Measurements from ENCODE around the gene CHRNG. TPM values are rescaled to one million over a fixed set of nuclear protein-coding genes. Genes with fewer than 3 reads are reported as not detected.
A peak's percentile ranks its signal among the peaks of the same experiment; 100 is the strongest.

CHRNG gene
- total RNA-seq, 4 donors from 2014 or later, result 3.5 to 57.5 (median 24.6) TPM

DNA sequence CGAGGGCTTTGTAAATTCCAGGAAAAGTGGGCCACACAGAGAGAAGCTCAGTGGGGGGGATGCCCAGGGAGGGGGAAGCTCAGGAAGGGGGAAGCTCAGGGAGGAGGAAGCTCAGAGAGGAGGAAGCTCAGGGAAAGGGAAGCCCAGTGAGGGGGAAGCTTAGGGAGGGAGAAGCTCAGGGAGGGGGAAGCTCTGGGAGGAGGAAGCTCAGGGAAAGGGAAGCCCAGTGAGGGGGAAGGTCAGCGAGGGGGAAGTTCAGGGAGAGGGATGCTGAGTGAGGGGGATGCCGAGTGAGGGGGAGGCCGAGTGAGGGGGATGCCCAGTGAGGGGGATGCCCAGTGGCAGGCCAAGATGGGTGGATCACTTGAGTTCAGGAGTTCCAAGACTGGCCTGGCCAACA lies 821 bp upstream of the CHRNG start:
- H3K36me3 ChIP-seq, result peaks cover 0 to 10% of the 10 kb centered on the region in 2 donors
- no peaks in the 10 kb centered on the region for H3K27me3 ChIP-seq
- intact Hi-C loops (cut with DNase I; ENCODE audit: low total_unique reads), result no loop called here
- DNase-seq, result no peak
- H3K4me3 ChIP-seq, result no peak overlapping the region
- H3K4me1 ChIP-seq, result peaks cover 26 to 49% of the 10 kb centered on the region in 2 donors
- TF ChIP-seq POLR2A (IDR thresholded peaks at IDR 0.05), result no peak
- no peak for TF ChIP-seq CTCF (IDR thresholded peaks at IDR 0.05 in 4 of 5, conservative IDR thresholded peaks at IDR 0.05 in 1 of 5)
- no peaks in the 10 kb centered on the region for H3K9me3 ChIP-seq
- no peak for ATAC-seq
- H3K27ac ChIP-seq, result peak overlapping the region in 3 of 4 donors; percentile 69 to 88 (median 87)
- in situ Hi-C loops (cut with MboI; ENCODE audit: low sequenced_read_pairs in 4 of 4), result no loop called here

DNA sequence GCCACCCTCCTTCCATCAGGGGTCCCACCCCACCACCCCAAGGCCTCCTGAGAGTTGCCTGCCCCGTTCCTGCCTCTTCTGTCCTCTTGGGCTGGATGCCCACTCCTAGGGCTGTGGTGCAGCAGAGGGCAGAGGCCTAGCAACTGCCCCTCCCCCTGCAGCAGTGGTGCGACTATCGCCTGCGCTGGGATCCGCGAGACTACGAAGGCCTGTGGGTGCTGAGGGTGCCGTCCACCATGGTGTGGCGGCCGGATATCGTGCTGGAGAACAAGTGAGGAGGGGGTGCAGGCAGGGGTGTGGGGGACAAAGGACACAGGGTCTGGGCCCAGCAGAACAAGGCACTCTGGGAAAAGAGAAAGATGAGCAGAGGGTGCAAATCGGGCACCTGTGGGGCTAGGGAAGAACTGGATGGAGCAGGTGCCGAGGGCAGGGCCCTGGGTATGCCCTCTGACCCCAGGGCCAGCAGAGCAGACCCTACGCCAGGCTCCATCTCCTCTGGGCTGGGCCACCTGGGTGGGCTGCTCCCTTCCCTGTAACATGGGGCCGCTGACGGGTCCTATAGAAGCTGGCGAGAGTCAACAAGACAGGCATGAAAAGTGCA lies 1.0 kb downstream of the CHRNG start:
- intact Hi-C loops (cut with DNase I; ENCODE audit: low total_unique reads) (no loop called here), in situ Hi-C loops (cut with MboI; ENCODE audit: low sequenced_read_pairs in 4 of 4) (no loop called here)
- no peak for ATAC-seq
- TF ChIP-seq CTCF (IDR thresholded peaks at IDR 0.05 in 4 of 5, conservative IDR thresholded peaks at IDR 0.05 in 1 of 5) (no peak), POLR2A (IDR thresholded peaks at IDR 0.05) (no peak)
- peak overlapping the region in 3 of 4 donors; percentile 40 to 44 (median 40) for H3K4me3 ChIP-seq
- peak overlapping the region in 3 of 4 donors; percentile 69 to 88 (median 87) for H3K27ac ChIP-seq
- no peaks in the 10 kb centered on the region for H3K27me3 ChIP-seq
- H3K4me1 ChIP-seq, result peaks cover 26 to 50% of the 10 kb centered on the region in 2 donors
- DNase-seq, result peak in 1 of 2 donors; percentile 46
- H3K36me3 ChIP-seq, result peaks cover 0 to under 1% of the 10 kb centered on the region in 2 donors
- H3K9me3 ChIP-seq, result no peaks in the 10 kb centered on the region

DNA sequence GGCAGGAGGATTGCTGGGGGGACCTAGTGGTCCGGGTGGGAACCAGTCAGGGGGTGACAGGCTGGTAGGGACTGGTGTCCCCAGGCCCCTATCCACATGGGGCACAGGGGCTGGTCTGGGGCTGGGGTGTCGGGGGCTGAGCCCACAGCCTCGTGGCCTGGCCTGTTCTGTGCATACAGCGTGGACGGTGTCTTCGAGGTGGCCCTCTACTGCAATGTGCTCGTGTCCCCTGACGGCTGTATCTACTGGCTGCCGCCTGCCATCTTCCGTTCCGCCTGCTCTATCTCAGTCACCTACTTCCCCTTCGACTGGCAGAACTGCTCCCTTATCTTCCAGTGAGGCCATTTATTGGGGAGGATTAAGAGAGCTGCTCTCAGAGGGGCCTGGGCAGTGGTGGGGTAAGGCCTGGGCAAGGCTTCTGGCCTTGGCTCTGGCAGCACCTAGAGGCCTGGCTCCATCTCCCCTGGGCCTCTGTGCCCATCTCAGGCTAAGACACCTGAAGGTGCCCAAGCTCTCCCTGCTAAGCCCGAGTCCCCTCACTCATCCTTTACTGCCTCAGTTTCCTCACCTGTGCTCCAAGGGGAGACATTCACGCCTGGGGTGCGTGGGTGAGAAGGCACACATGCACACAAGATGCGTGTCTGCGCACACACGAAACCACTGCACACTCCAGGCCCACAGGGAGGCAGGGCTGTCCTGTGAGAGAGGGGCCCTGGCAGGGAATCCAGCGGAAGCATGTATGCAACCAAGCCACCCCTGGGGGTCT lies 1.9 kb downstream of the CHRNG start:
- H3K4me3 ChIP-seq, result no peak overlapping the region
- peaks cover 26 to 52% of the 10 kb centered on the region in 2 donors for H3K4me1 ChIP-seq
- intact Hi-C loops (cut with DNase I; ENCODE audit: low total_unique reads) (no loop called here), in situ Hi-C loops (cut with MboI; ENCODE audit: low sequenced_read_pairs in 4 of 4) (no loop called here)
- ATAC-seq (no peak), DNase-seq (no peak)
- H3K27ac ChIP-seq, result peak overlapping the region in 3 of 4 donors; percentile 69 to 88 (median 87)
- no peaks in the 10 kb centered on the region for H3K9me3 ChIP-seq
- H3K27me3 ChIP-seq, result no peaks in the 10 kb centered on the region
- no peak for TF ChIP-seq CTCF (IDR thresholded peaks at IDR 0.05 in 4 of 5, conservative IDR thresholded peaks at IDR 0.05 in 1 of 5)
- TF ChIP-seq POLR2A (IDR thresholded peaks at IDR 0.05), result no peak
- no peaks in the 10 kb centered on the region for H3K36me3 ChIP-seq

- intact Hi-C loops (cut with DNase I; ENCODE audit: low total_unique reads), result no loop called here
- no peak overlapping the region for H3K4me3 ChIP-seq
- H3K36me3 ChIP-seq, result no peaks in the 10 kb centered on the region
- TF ChIP-seq POLR2A (IDR thresholded peaks at IDR 0.05) (no peak), CTCF (IDR thresholded peaks at IDR 0.05 in 4 of 5, conservative IDR thresholded peaks at IDR 0.05 in 1 of 5) (no peak)
- H3K9me3 ChIP-seq, result no peaks in the 10 kb centered on the region
- in situ Hi-C loops (cut with MboI; ENCODE audit: low sequenced_read_pairs in 4 of 4), result no loop called here
- no peaks in the 10 kb centered on the region for H3K27me3 ChIP-seq
- ATAC-seq, result no peak
- no peak for DNase-seq
- H3K27ac ChIP-seq, result peak overlapping the region in 2 of 4 donors; percentile 87 to 88
- H3K4me1 ChIP-seq, result peaks cover 24 to 45% of the 10 kb centered on the region in 2 donors
Measured at GRCh38 chr2:232541961-232542714, 2.6 kb downstream of the CHRNG start.

All from gastrocnemius medialis (tissue), 4 donors.